ENCODE measurements around the gene NDC1. TPM values are rescaled to one million over a fixed set of nuclear protein-coding genes. Genes with fewer than 3 reads are reported as not detected.

NDC1 gene
- total RNA-seq, 2 donors from 2014 or later, result 32.4 to 38.7 TPM

GRCh38 chr1:53838654-53838974, 518 bp upstream of the NDC1 start:
- DNase-seq, result no peak
- peaks cover 13% of the 10 kb centered on the region for H3K36me3 ChIP-seq (ENCODE audit: control insufficient read depth, insufficient read depth, low read length)
- Mint-ChIP-seq H3K4me3 (peak overlapping the region; percentile 99), H3K36me3 (ENCODE audit: low read depth) (peaks cover 18% of the 10 kb centered on the region), H3K27me3 (ENCODE audit: insufficient read depth) (peaks cover 2% of the 10 kb centered on the region), H3K4me1 (peaks cover 5% of the 10 kb centered on the region), H3K27ac (no peak overlapping the region), H3K9me3 (peaks cover 17% of the 10 kb centered on the region)
- TF ChIP-seq CTCF (conservative IDR thresholded peaks at IDR 0.05), result no peak
- WGBS, 2 experiments (ENCODE audit: insufficient coverage in 1 of 2, insufficient read length in 1 of 2), result 23 to 71% methylated on average over 1 to 2 of the region's 2 CpGs
- no peaks in the 10 kb centered on the region for H3K4me1 ChIP-seq (ENCODE audit: control insufficient read depth, insufficient read depth, low read length)
- H3K27me3 ChIP-seq (ENCODE audit: control insufficient read depth, insufficient read depth, low read length, poor library complexity, severe bottlenecking), result no peaks in the 10 kb centered on the region
- no peak overlapping the region for H3K9ac ChIP-seq (ENCODE audit: extremely low read depth, low read length, poor library complexity, severe bottlenecking)
- no peak overlapping the region for H3K4me3 ChIP-seq (ENCODE audit: low read length)
- H3K27ac ChIP-seq (ENCODE audit: low read depth, low read length), result peak overlapping the region; percentile 98
- peaks cover 14% of the 10 kb centered on the region for H3K9me3 ChIP-seq (ENCODE audit: control insufficient read depth, low read length)

- H3K4me3 ChIP-seq (ENCODE audit: low read length), result peak overlapping the region; percentile 88
- Mint-ChIP-seq H3K9me3 (peaks cover 11% of the 10 kb centered on the region), H3K27me3 (ENCODE audit: insufficient read depth) (peaks cover 2% of the 10 kb centered on the region), H3K36me3 (ENCODE audit: low read depth) (peaks cover 23% of the 10 kb centered on the region), H3K27ac (peak overlapping the region; percentile 96), H3K4me1 (peaks cover 5% of the 10 kb centered on the region), H3K4me3 (peak overlapping the region; percentile 99)
- peak overlapping the region; percentile 64 for H3K9ac ChIP-seq (ENCODE audit: extremely low read depth, low read length, poor library complexity, severe bottlenecking)
- peak overlapping the region; percentile 98 for H3K27ac ChIP-seq (ENCODE audit: low read depth, low read length)
- no peak for DNase-seq
- 0 to 3% methylated on average over 3 to 5 of the region's 5 CpGs for WGBS, 2 experiments (ENCODE audit: insufficient coverage in 1 of 2, insufficient read length in 1 of 2)
- H3K27me3 ChIP-seq (ENCODE audit: control insufficient read depth, insufficient read depth, low read length, poor library complexity, severe bottlenecking), result no peaks in the 10 kb centered on the region
- H3K36me3 ChIP-seq (ENCODE audit: control insufficient read depth, insufficient read depth, low read length), result peaks cover 20% of the 10 kb centered on the region
- H3K9me3 ChIP-seq (ENCODE audit: control insufficient read depth, low read length), result peaks cover 12% of the 10 kb centered on the region
- no peak for TF ChIP-seq CTCF (conservative IDR thresholded peaks at IDR 0.05)
- no peaks in the 10 kb centered on the region for H3K4me1 ChIP-seq (ENCODE audit: control insufficient read depth, insufficient read depth, low read length)
Measured at GRCh38 chr1:53837646-53837923, 511 bp downstream of the NDC1 start.

- Mint-ChIP-seq H3K4me3 (no peak overlapping the region), H3K36me3 (ENCODE audit: low read depth) (peaks cover 25% of the 10 kb centered on the region), H3K27me3 (ENCODE audit: insufficient read depth) (no peaks in the 10 kb centered on the region), H3K9me3 (no peaks in the 10 kb centered on the region), H3K27ac (no peak overlapping the region), H3K4me1 (peaks cover 5% of the 10 kb centered on the region)
- 97% methylated on average over 2 of the region's 2 CpGs; no CpG with 5 or more reads in 1 of the 2 experiments for whole genome bisulfite sequencing, 2 experiments (ENCODE audit: insufficient coverage in 1 of 2, insufficient read length in 1 of 2)
- TF ChIP-seq CTCF (conservative IDR thresholded peaks at IDR 0.05), result no peak
- no peak for DNase-seq
- no peak overlapping the region for H3K9ac ChIP-seq (ENCODE audit: extremely low read depth, low read length, poor library complexity, severe bottlenecking)
- H3K4me3 ChIP-seq (ENCODE audit: low read length), result no peak overlapping the region
- no peaks in the 10 kb centered on the region for H3K27me3 ChIP-seq (ENCODE audit: control insufficient read depth, insufficient read depth, low read length, poor library complexity, severe bottlenecking)
- H3K4me1 ChIP-seq (ENCODE audit: control insufficient read depth, insufficient read depth, low read length), result no peaks in the 10 kb centered on the region
- H3K27ac ChIP-seq (ENCODE audit: low read depth, low read length), result no peak overlapping the region
- H3K36me3 ChIP-seq (ENCODE audit: control insufficient read depth, insufficient read depth, low read length), result peaks cover 24% of the 10 kb centered on the region
- H3K9me3 ChIP-seq (ENCODE audit: control insufficient read depth, low read length), result no peaks in the 10 kb centered on the region
Measured at GRCh38 chr1:53835491-53835890, 2.6 kb downstream of the NDC1 start.

All from endodermal cell (in vitro differentiated cells).